GM12891 (cell line): ENCODE results near the gene DDX46.
"Not testable (repeated sequence)": the region's sequence is repeated elsewhere in the genome, so short reads cannot be mapped to it uniquely, and the experiment has no call there.

ENCODE experiments used
- DNase-seq: peaks from one replicate; pipeline ENCODE4 v3.0.0; 2011; ENCODE audit warnings: low spot score; ENCODE audit not compliant: insufficient read length
- FAIRE-seq: peaks from 2 replicates; lab custom pipeline; 2011; peaks lifted over from hg19 to GRCh38; lab: Jason Lieb, UNC
- PAX5 ChIP-seq: IDR thresholded peaks from 2 replicates; pipeline ENCODE4 v1.6.1; 2011; ENCODE audit warnings: low read length, moderate library complexity, mild to moderate bottlenecking; ENCODE audit not compliant: insufficient read depth, severe bottlenecking
- POLR2A ChIP-seq: IDR thresholded peaks from 2 replicates; pipeline ENCODE4 v1.6.1; 2011; ENCODE audit warnings: low read depth, low read length, control low read depth
- POLR2AphosphoS5 ChIP-seq: IDR thresholded peaks from 2 replicates; pipeline ENCODE4 v1.6.1; 2011; ENCODE audit warnings: low read depth, low read length, control low read depth
- POU2F2 ChIP-seq: IDR thresholded peaks from 2 replicates; pipeline ENCODE4 v1.6.1; 2011; ENCODE audit warnings: low read depth, mild to moderate bottlenecking, control low read depth, low read length, moderate library complexity
- SPI1 ChIP-seq: IDR thresholded peaks from 2 replicates; pipeline ENCODE4 v1.6.1; 2011; ENCODE audit warnings: low read depth, low read length, control low read depth
- TAF1 ChIP-seq: IDR thresholded peaks from 2 replicates; pipeline ENCODE4 v1.6.1; 2011; ENCODE audit warnings: low read depth, low read length, control low read depth

DDX46 gene

GRCh38 chr5:134738133-134738962 lies 20.2 kb upstream of the DDX46 start, which contains the start of gene CAMLG:
TSS of gene CAMLG (plus strand) at chr5:134738548. CDS start at chr5:134738621, 73 bp downstream.
- FAIRE-seq: peak; percentile 95
- TF ChIP-seq TAF1: no peak; the same call in none of the 2 replicates
- TF ChIP-seq SPI1: no peak
- peak; percentile 22; the same call in 1 of the 2 replicates for TF ChIP-seq POU2F2
- peak; percentile 69 for TF ChIP-seq POLR2AphosphoS5
- peak; percentile 82; the same call in 1 of the 2 replicates for TF ChIP-seq POLR2A

GRCh38 chr5:134738963-134739661 lies 19.5 kb upstream of the DDX46 start:
- TF ChIP-seq POLR2AphosphoS5 (no peak), PAX5 (no peak), POLR2A (no peak), TAF1 (no peak), POU2F2 (no peak), SPI1 (no peak)
- FAIRE-seq (peak; percentile 83), DNase-seq (no peak)

More at GRCh38 chr5:134738133-134738962, 20.2 kb upstream of the DDX46 start, which contains the start of gene CAMLG:
- peak; percentile 85 for DNase-seq

GRCh38 chr5:134741052-134741451 lies 17.5 kb upstream of the DDX46 start:
- no peak for FAIRE-seq
- no peak for DNase-seq

DNA sequence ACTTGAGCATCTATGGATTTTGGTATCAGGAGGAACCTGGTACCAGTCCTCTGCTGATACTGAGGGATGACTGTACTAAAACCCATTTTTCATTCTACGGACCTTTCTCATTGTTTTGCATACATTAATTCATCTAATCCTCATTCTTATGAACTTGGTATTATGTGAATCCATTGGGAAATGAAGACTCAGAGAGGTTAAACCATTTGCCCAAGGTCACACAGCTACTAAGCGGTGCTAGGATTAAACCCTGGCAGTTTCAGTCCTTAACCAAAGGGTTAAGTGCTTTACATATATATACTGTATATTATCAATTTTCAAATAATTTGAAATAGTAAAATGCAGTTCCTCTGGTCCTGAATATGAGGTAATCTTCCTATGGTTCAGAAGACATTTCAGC lies 16.4 kb upstream of the DDX46 start:
- FAIRE-seq (no peak), DNase-seq (no peak)
- TF ChIP-seq PAX5 (no peak), SPI1 (no peak), POU2F2 (no peak), POLR2AphosphoS5 (no peak)

More at GRCh38 chr5:134741052-134741451, 17.5 kb upstream of the DDX46 start:
- TF ChIP-seq TAF1: no peak
- TF ChIP-seq PAX5: no peak
- TF ChIP-seq POLR2A: no peak
- TF ChIP-seq POU2F2: no peak
- TF ChIP-seq SPI1: no peak
- TF ChIP-seq POLR2AphosphoS5: no peak

GRCh38 chr5:134749415-134749814 lies 9.2 kb upstream of the DDX46 start:
- DNase-seq (no peak), FAIRE-seq (no peak)
- TF ChIP-seq SPI1 (peak; percentile 32; the same call in 1 of the 2 replicates), POLR2A (no peak)

DNA sequence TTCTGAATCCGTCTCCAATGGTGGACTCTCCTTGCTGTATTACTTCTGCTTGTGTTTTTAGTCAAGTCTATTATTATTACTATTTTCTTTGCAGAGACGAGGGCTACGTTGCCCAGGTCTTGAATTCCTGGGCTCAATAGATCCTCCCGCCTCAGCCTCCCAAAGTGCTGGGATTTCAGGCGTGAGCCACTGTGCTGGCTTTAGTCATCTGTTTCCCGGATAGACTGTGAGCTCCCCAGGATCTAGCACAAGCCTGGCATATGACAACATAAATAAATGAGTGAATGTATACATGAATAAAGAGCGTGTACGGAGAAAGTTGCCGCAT lies 439 bp upstream of the DDX46 start:
- DNase-seq: no peak

GRCh38 chr5:134767528-134768291 lies 9.1 kb downstream of the DDX46 start:
- FAIRE-seq, DNase-seq: not testable (repeated sequence)

More for the DNA sequence above, 439 bp upstream of the DDX46 start:
- TF ChIP-seq POU2F2: no peak
- no peak for FAIRE-seq

GRCh38 chr5:134769206-134769605 lies 10.6 kb downstream of the DDX46 start:
- FAIRE-seq (no peak), DNase-seq (no peak)
- no peak for TF ChIP-seq SPI1

DNA sequence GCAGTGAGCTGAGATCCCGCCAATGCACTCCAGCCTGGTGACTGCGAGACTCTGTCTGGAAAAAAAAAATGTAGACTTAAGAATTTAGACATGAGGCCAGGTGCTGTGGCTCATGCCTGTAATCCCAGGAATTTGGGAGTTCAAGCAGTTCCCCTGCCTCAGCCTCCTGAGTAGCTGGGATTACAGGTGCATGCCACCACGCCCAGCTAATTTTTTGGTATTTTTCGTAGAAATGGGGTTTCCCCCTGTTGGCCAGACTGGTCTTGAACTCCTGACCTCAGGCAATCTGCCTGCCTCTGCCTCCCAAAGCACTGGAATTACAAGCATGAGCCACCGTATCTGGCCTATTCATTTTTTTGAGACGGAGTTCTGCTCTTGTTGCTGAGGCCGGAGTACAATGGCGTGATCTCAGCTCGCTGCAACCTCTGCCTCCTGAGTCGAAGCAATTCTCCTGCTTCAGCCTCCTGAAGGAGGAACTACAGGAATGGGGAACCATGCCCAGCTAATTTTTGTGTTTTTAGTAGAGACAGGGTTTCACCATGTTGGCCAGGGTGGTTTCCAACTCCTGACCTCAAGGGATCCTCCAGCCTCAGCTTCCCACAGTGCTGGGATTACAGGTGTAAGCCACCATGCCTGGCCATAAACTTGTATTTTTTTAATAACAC lies 14.0 kb downstream of the DDX46 start:
- DNase-seq (no peak), FAIRE-seq (no peak)
- TF ChIP-seq POLR2A: no peak
- no peak for TF ChIP-seq POLR2AphosphoS5
- TF ChIP-seq PAX5: no peak
- TF ChIP-seq SPI1: no peak
- TF ChIP-seq POU2F2: no peak
- TF ChIP-seq TAF1: no peak

DNA sequence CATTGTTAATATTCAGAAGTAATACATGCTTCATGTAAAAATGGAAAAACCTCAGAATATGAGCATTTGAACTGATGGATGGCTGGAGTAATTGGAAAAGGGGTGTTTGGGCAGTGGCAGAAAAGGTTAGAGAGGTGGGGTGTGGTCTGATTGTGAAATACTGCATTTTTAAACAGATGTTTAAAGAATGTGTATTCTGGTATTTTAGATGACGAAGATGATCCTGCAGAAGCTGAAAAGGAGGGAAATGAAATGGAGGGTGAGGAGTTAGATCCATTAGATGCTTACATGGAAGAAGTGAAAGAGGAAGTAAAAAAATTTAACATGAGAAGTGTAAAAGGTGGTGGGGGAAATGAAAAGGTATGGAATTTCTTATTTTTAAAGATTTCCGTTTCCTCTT lies 18.8 kb downstream of the DDX46 start:
- no peak for TF ChIP-seq PAX5
- TF ChIP-seq SPI1: no peak
- TF ChIP-seq POLR2AphosphoS5: no peak
- TF ChIP-seq POLR2A: no peak
- TF ChIP-seq TAF1: no peak
- no peak for TF ChIP-seq POU2F2
- FAIRE-seq (no peak), DNase-seq (no peak)
